ENCODE data around the gene FFAR4. TPM values are rescaled to one million over a fixed set of nuclear protein-coding genes. Genes with fewer than 3 reads are reported as not detected.

The FFAR4 gene
- total and polyA plus RNA-seq, 2 experiments from 2014 or later: not detected

DNA sequence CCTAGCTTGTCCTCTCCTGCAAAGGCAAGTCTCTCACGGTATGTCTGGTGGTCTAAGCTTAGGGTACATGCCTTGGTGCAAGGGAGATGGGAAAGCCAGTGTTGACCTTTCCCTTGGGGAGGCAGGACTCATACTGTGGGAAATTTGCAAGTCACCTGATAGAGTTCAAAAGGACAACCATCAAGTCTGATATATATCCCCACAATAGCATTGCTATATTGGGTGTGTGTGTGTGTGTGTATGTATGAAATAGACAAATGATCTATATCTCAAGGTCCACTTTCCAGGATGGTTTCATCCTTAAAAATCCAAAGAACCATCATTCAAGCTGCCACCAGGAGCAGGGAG, 12.2 kb upstream of the FFAR4 start:
- Histone ChIP-seq H3K27me3 (replicated peaks; ENCODE audit: insufficient read depth) (no peaks in the 10 kb centered on the region), H3K79me2 (ENCODE audit: insufficient read depth) (no peaks in the 10 kb centered on the region), H3K36me3 (ENCODE audit: low read depth) (no peaks in the 10 kb centered on the region), H3K9ac (no peak overlapping the region), H3K4me2 (ENCODE audit: unreplicated experiment) (no peak overlapping the region), H2AFZ (no peak overlapping the region), H3K9me2 (ENCODE audit: insufficient read depth) (no peaks in the 10 kb centered on the region), H3K4me3 (no peak overlapping the region), H3K4me1 (ENCODE audit: insufficient read depth) (no peaks in the 10 kb centered on the region; the same call in 1 of the 2 replicates), H3K27ac (no peak overlapping the region), H4K20me1 (ENCODE audit: insufficient read depth) (no peaks in the 10 kb centered on the region), H3F3A (ENCODE audit: insufficient read depth) (no peaks in the 10 kb centered on the region), H3K9me3 (ENCODE audit: low read depth) (no peaks in the 10 kb centered on the region)
- WGBS, 2 experiments (ENCODE audit: low coverage in 1 of 2, low lambda C conversion rate in 2 of 2, missing lambda C conversion rate in 2 of 2): 47 to 58% methylated on average over 1 of the region's 1 CpG
- no peak for DNase-seq
- TF ChIP-seq EZH2 (IDR thresholded peaks at IDR 0.05; ENCODE audit: insufficient read depth, poor library complexity, severe bottlenecking) (no peak), EZH2phosphoT487 (IDR thresholded peaks at IDR 0.05; ENCODE audit: insufficient read depth, low read depth) (no peak)
- in situ Hi-C loops (cut with MboI): no loop called here

DNA sequence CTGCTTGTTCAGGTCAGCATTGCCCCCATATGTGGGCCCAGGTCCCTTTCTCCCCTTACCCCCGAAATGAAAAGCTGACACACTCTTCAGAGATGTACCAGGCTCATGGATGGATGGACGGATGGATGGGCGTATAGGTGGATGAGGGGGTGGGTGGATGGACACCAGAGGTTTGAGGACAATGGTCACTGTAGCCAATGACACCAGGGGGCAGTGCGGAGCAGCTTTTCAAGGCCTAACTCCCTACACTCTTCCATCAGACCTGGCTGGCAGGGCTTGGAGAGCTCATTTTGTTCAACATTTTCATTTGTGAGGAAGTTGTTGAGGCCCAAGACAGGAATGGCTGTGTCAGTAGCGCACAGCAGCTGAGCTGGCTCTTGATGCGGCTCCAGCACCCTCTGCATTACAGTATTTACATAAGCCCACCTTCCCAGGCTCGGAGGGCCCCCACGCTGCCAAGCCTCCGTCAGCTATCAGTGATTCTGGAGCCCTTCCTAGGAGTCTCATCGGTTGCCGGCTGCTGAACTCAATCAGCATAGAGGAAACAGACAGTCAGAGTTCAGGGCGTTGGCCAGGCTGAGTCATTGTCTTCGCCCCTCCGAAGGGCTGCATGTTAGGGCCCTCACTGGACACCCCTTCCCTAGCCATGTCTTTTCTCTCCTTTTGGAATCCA, 11.6 kb upstream of the FFAR4 start:
- H2AFZ ChIP-seq: peak overlapping the region; percentile 83
- WGBS, 2 experiments (ENCODE audit: low coverage in 1 of 2, low lambda C conversion rate in 2 of 2, missing lambda C conversion rate in 2 of 2): 15 to 16% methylated on average over 14 of the region's 14 CpGs
- in situ Hi-C loops (cut with MboI): no loop called here
- peak; percentile 74 for DNase-seq
- no peaks in the 10 kb centered on the region for H3F3A ChIP-seq (ENCODE audit: insufficient read depth)
- TF ChIP-seq EZH2 (IDR thresholded peaks at IDR 0.05; ENCODE audit: insufficient read depth, poor library complexity, severe bottlenecking) (no peak), EZH2phosphoT487 (IDR thresholded peaks at IDR 0.05; ENCODE audit: insufficient read depth, low read depth) (no peak)
- no peaks in the 10 kb centered on the region for H4K20me1 ChIP-seq (ENCODE audit: insufficient read depth)
- H3K79me2 ChIP-seq (ENCODE audit: insufficient read depth): no peaks in the 10 kb centered on the region
- H3K27ac ChIP-seq: no peak overlapping the region
- no peaks in the 10 kb centered on the region for H3K9me3 ChIP-seq (ENCODE audit: low read depth)
- H3K4me3 ChIP-seq: no peak overlapping the region
- H3K9me2 ChIP-seq (ENCODE audit: insufficient read depth): no peaks in the 10 kb centered on the region
- H3K9ac ChIP-seq: no peak overlapping the region
- H3K4me2 ChIP-seq (ENCODE audit: unreplicated experiment): no peak overlapping the region
- H3K27me3 ChIP-seq (replicated peaks; ENCODE audit: insufficient read depth): no peaks in the 10 kb centered on the region
- no peaks in the 10 kb centered on the region for H3K36me3 ChIP-seq (ENCODE audit: low read depth)
- no peaks in the 10 kb centered on the region; the same call in 1 of the 2 replicates for H3K4me1 ChIP-seq (ENCODE audit: insufficient read depth)

- H4K20me1 ChIP-seq (ENCODE audit: insufficient read depth): no peaks in the 10 kb centered on the region
- in situ Hi-C loops (cut with MboI): no loop called here
- H3F3A ChIP-seq (ENCODE audit: insufficient read depth): no peaks in the 10 kb centered on the region
- no peaks in the 10 kb centered on the region for H3K9me3 ChIP-seq (ENCODE audit: low read depth)
- no peak for DNase-seq
- H3K79me2 ChIP-seq (ENCODE audit: insufficient read depth): no peaks in the 10 kb centered on the region
- no peak overlapping the region for H2AFZ ChIP-seq
- H3K4me1 ChIP-seq (ENCODE audit: insufficient read depth): no peaks in the 10 kb centered on the region; the same call in 1 of the 2 replicates
- TF ChIP-seq EZH2 (IDR thresholded peaks at IDR 0.05; ENCODE audit: insufficient read depth, poor library complexity, severe bottlenecking) (no peak), EZH2phosphoT487 (IDR thresholded peaks at IDR 0.05; ENCODE audit: insufficient read depth, low read depth) (no peak)
- H3K27ac ChIP-seq: no peak overlapping the region
- H3K9me2 ChIP-seq (ENCODE audit: insufficient read depth): no peaks in the 10 kb centered on the region
- peaks cover 3% of the 10 kb centered on the region; the same call in 1 of the 2 replicates for H3K27me3 ChIP-seq (replicated peaks; ENCODE audit: insufficient read depth)
- H3K4me3 ChIP-seq: no peak overlapping the region
- H3K9ac ChIP-seq: no peak overlapping the region
- no peak overlapping the region for H3K4me2 ChIP-seq (ENCODE audit: unreplicated experiment)
- 78 to 81% methylated on average over 9 of the region's 9 CpGs for WGBS, 2 experiments (ENCODE audit: low coverage in 1 of 2, low lambda C conversion rate in 2 of 2, missing lambda C conversion rate in 2 of 2)
- no peaks in the 10 kb centered on the region for H3K36me3 ChIP-seq (ENCODE audit: low read depth)
Measured at GRCh38 chr10:93559490-93559889, 7.0 kb upstream of the FFAR4 start.

DNA sequence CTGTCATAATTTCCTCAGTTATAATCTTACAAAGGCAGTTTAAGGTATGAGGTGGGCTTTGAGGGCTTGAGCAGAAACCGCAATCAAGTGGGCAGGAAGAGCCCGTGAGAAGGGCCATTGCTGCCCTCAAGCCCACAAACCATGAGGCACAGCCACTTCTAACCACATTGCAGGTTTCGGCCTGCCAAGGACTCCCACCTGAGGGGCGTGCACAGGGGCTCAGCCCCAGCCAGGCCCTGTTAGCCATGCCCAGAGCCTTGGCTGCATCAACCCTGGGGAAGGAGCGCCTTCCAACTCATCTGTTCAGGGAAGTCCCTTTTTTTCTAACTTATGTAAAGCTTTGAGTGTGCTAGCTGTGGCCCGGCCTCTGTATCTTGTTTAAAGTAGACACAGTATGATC, 5.9 kb upstream of the FFAR4 start:
- no peaks in the 10 kb centered on the region for H4K20me1 ChIP-seq (ENCODE audit: insufficient read depth)
- no peaks in the 10 kb centered on the region for H3F3A ChIP-seq (ENCODE audit: insufficient read depth)
- TF ChIP-seq EZH2phosphoT487 (IDR thresholded peaks at IDR 0.05; ENCODE audit: insufficient read depth, low read depth): no peak
- TF ChIP-seq EZH2 (IDR thresholded peaks at IDR 0.05; ENCODE audit: insufficient read depth, poor library complexity, severe bottlenecking): no peak
- no peak overlapping the region for H2AFZ ChIP-seq
- no peaks in the 10 kb centered on the region for H3K9me3 ChIP-seq (ENCODE audit: low read depth)
- in situ Hi-C loops (cut with MboI): no loop called here
- 54 to 61% methylated on average over 6 of the region's 6 CpGs for WGBS, 2 experiments (ENCODE audit: low coverage in 1 of 2, low lambda C conversion rate in 2 of 2, missing lambda C conversion rate in 2 of 2)
- no peaks in the 10 kb centered on the region for H3K79me2 ChIP-seq (ENCODE audit: insufficient read depth)
- no peaks in the 10 kb centered on the region for H3K4me1 ChIP-seq (ENCODE audit: insufficient read depth)
- H3K27ac ChIP-seq: no peak overlapping the region
- H3K9ac ChIP-seq: no peak overlapping the region
- H3K4me3 ChIP-seq: no peak overlapping the region
- H3K27me3 ChIP-seq (replicated peaks; ENCODE audit: insufficient read depth): peaks cover 9% of the 10 kb centered on the region
- H3K36me3 ChIP-seq (ENCODE audit: low read depth): no peaks in the 10 kb centered on the region
- no peaks in the 10 kb centered on the region for H3K9me2 ChIP-seq (ENCODE audit: insufficient read depth)
- no peak overlapping the region for H3K4me2 ChIP-seq (ENCODE audit: unreplicated experiment)
- no peak for DNase-seq

Data from GM23248 (cell line).